Stimulated activated CD4-positive, alpha-beta T cell treated with anti-CD3 and anti-CD28 coated beads, Interleukin-1b, Interleukin-23, amount 100 ng/mL, for 4 hours (primary cell): ENCODE measurements around the gene DESI2.
"Not testable (repeated sequence)": the region's sequence is repeated elsewhere in the genome, so short reads cannot be mapped to it uniquely, and the experiment has no call there.

Experiments used
- DNase-seq, 2 donors: peaks; one replicate each; pipeline ENCODE4 v3.0.0-alpha.2; 2020; ENCODE audit warnings: low read depth in 2 of 2

Gene DESI2

GRCh38 chr1:244705261-244706234, 52.6 kb downstream of the DESI2 start:
- no peak for DNase-seq

GRCh38 chr1:244709076-244709475, 56.1 kb downstream of the DESI2 start:
- DNase-seq = no peak

GRCh38 chr1:244709476-244710368, 56.8 kb downstream of the DESI2 start:
- DNase-seq = no peak

GRCh38 chr1:244710474-244711062, 57.6 kb downstream of the DESI2 start:
- DNase-seq = no peak

GRCh38 chr1:244712669-244713068, 59.7 kb downstream of the DESI2 start:
- no peak for DNase-seq

- no peak for DNase-seq
These were observed 60.4 kb downstream of the DESI2 start for GRCh38 chr1:244713332-244713731.

- no peak for DNase-seq
These were observed 75.0 kb downstream of the DESI2 start for GRCh38 chr1:244727871-244728474.

GRCh38 chr1:244730153-244730933, 77.4 kb downstream of the DESI2 start:
- DNase-seq = peak; percentile 2 to 14

GRCh38 chr1:244730934-244731434, 78.1 kb downstream of the DESI2 start:
- DNase-seq = no peak

- DNase-seq = no peak
These were observed 78.7 kb downstream of the DESI2 start for GRCh38 chr1:244731651-244732050.

- no peak for DNase-seq
These were observed 80.0 kb downstream of the DESI2 start for GRCh38 chr1:244732851-244733450.

GRCh38 chr1:244735404-244735803, 82.5 kb downstream of the DESI2 start:
- no peak for DNase-seq

- no peak for DNase-seq
These were observed 83.1 kb downstream of the DESI2 start for GRCh38 chr1:244735876-244736561.

GRCh38 chr1:244739140-244739539, 86.2 kb downstream of the DESI2 start:
- not testable (repeated sequence) for DNase-seq

GRCh38 chr1:244740027-244740617, 87.2 kb downstream of the DESI2 start:
- DNase-seq = not testable (repeated sequence)

- no peak for DNase-seq
These were observed 88.8 kb downstream of the DESI2 start for GRCh38 chr1:244741692-244742091.

GRCh38 chr1:244749230-244750016, 96.5 kb downstream of the DESI2 start:
- DNase-seq = no peak

- no peak for DNase-seq
These were observed 98.5 kb downstream of the DESI2 start for GRCh38 chr1:244751271-244751895.
